HG03159 (cell line): Measurements from ENCODE around the gene LRRC56.
A peak's percentile ranks its signal among the peaks of the same experiment; 100 is the strongest.

Experiments used
- ATAC-seq: cut with Tn5 transposase; IDR thresholded peaks from one replicate; pipeline ENCODE4 v1.9.1; 2021; ENCODE audit warnings: mild to moderate bottlenecking, moderate library complexity; ENCODE audit not compliant: unreplicated experiment

LRRC56 gene

DNA sequence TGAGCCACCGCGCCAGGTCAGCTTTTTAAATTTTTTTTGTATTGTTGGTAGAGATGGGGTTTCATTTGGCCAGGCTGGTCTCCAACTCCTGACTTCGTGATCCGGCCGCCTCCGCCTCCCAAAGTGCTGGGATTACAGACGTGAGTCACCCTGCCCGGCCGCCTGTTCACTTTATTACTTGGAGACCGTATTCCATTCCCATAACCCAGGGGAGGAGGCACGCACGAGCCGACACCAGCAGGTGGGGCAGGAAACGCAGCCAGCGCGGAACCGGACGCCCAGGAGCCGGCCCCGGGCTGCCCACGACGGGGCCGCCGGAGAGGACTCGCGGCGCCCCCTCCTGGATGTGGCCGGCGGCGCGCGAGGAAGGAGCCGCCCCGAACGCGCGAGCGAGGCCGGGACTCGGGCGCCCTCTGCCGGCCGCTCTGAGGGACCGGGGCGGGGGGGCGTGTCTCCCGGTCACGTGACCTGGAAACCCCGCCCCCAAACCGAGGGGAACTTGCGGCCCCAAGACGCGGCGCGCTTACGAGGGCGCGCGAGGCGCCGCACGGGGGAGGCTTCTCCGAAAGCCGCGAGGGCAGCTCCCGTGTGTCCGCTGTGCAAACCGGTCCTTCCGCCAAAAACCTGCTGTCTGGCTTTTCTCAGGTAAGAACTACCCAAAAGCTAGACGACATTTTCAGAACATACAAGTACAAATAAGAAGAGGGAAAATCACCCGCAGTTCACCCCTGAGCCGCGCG lies 18.7 kb upstream of the LRRC56 start:
- no peak for ATAC-seq

DNA sequence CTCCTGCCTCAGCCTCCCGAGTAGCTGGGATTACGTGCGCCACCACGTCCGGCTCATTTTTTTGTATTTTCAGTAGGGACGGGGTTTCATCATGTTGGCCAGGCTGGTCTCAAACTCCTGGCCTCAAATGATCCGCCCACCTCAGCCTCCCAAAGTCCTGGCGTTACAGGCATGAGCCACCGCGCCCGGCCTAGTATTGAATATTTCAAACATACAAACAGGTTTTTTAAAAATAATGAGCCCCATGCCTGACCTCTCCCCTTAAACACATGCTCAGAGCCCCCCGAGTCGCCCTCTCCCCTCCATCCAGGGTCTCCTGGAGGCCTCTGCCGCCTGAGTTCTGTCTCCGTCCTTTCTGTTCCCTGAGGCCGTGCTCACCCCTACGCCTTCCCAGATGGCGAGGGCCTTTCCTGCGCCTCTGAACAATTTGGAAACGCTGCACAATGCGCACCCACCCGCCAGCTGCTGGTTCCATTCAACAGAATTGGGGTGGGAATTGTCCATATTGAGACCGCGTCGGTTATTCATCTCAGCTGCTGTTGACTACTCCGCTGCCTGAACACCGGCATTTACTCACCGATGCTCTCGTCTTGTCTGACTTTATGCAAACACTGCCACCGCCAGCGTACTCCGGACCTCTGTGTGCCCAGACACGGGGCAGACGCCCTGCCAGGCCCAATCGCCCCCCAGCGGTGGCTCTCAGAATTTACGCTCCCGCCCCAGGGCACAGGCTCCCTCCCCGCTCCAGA lies 16.7 kb upstream of the LRRC56 start:
- no peak for ATAC-seq

DNA sequence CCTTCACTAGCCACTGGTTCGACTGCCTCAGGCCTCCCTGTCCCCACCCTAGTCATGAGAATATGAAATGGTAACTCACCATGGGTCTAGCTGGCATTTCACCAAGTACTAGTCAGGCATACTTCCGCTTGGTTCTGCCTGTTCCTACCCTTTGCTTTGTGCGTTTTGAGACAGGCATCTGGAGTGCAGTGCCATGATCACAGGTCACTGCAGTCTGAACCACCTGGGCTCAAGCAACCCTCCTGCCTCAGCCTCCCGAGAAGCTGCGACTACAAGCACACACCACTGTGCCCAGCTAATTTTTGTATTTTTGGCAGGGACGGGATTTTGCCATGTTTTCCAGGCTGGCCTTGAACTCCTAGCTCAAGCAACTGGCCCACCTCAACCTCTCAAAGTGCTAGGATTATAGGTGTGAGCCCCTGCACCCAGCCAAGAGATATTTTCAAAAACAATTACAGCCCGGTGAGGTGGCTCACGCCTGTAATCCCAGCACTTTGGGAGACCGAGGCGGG lies 16.1 kb upstream of the LRRC56 start:
- no peak for ATAC-seq

DNA sequence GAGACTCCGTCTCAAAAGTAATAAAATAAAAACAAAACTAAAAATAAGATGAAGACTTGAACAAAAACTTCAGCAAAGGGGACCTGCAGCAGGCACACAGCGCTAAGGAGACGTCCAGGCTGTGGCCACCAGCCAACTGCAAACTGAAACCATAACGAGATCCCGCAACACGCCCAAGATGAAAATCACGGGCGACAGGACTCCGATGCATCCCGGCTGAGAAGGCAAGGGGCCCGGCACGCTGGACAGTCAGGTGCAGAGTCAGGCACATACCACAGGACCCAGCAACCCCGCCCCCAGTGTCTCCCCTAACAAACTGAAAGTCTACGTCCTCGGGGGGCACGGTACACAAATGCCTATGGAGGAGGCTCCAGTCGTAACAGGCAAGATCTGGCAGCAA lies 11.1 kb upstream of the LRRC56 start:
- no peak for ATAC-seq

DNA sequence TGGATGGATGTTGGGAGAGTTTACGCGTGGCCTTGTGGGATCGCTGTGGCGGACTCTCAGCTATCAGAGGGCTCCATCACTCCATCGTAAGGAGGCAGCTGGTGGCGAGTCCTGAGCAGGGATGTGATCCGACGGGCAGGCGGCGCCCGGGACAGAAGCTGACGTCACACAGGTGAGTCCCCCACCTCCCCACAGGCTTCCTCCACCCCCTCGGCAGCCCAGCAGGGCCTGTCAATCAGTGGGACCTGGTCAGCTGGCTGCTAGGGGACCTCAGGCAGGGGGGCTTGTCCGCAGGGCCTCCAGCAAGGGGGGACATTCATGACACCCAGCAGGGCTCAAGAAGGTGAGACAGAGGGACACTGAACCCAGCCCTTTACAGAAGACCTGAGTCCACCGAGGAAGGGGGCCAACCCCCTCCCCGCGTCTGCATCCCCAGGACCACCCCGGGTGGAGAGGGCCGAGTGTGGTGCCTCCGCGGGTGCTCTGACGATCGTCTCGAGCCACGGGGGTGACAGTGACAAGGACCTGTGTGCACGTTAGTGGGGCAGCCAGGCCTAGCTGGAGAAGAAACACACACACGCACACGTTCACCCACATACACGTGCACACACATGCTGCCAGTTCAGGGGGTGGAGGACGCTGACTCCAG lies 9.0 kb upstream of the LRRC56 start:
- no peak for ATAC-seq

DNA sequence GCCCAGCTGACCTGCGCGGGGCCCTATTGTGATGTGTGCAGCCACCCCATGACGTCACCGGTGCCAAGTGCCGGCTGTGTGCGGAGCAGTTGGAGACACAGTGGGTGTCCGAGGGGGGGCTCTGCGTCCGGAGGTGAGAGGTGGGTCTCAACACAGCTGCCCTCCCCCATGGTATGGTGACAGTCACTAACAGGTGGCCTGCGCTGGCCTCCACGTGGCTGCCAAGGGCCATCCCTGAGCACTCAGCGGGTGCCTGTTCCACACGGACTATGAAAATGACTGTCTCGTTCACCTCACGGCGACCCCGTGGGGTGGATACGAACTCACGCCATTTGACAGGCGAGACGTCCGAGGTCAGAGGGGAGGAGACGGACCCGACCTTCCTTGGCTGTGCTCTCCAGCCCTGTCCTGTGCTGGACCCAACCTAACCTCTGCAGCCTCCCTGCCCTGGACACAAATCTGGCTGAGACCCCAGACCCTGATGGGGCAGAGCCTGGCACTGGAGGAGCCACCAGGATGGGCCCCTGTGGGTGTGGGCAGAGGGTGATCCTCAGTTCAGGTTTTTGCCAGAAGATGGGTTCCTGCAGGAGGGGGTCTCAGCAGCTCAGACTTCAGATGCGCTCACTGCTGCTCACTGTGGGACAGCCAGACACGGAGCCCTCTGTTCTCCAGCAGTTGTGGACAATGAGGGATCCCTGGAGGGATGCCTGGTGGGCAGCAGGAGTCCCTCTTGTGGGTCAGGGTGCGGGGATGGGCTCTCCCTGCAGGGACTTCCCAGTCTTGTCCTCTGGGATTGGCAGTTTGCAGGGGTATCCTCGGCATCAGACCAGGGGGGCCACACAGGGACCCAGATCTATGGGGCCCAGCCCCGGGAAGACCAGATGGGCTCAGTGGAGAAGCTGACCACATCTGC lies 8.3 kb upstream of the LRRC56 start:
- ATAC-seq, result no peak

DNA sequence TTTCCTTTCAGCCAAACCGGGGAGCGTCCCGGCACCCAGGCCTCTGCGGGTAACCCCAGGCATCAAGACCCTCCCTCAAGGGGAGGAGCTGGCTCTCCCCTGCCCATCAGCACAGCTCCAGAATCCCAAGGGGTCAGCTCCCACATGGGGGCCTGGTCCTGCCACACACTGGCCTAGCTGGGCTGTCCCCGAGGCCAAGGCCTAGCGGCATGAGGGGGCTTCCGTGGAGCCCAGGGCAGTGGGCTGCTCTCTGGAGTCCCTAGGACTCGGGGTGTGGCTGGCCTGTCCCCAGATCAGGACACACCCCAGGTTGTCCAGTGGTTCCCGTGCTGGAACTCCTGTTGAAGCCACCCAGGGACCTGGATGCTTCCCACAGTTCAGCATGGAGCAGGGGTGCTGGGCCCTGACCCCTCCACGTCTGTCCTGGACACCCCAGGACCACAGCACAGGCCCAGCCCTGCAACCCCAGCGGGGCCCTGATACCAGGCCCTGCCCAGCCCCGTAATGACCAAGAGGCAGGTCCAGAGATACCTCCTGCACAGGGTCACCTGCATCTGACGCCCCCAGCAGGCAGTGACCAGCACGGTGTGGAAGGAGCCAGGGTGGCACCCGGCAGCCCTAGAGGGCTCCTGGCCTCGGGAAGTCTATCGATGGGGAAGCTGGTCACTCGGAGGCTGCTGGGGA lies 7.5 kb upstream of the LRRC56 start:
- no peak for ATAC-seq

DNA sequence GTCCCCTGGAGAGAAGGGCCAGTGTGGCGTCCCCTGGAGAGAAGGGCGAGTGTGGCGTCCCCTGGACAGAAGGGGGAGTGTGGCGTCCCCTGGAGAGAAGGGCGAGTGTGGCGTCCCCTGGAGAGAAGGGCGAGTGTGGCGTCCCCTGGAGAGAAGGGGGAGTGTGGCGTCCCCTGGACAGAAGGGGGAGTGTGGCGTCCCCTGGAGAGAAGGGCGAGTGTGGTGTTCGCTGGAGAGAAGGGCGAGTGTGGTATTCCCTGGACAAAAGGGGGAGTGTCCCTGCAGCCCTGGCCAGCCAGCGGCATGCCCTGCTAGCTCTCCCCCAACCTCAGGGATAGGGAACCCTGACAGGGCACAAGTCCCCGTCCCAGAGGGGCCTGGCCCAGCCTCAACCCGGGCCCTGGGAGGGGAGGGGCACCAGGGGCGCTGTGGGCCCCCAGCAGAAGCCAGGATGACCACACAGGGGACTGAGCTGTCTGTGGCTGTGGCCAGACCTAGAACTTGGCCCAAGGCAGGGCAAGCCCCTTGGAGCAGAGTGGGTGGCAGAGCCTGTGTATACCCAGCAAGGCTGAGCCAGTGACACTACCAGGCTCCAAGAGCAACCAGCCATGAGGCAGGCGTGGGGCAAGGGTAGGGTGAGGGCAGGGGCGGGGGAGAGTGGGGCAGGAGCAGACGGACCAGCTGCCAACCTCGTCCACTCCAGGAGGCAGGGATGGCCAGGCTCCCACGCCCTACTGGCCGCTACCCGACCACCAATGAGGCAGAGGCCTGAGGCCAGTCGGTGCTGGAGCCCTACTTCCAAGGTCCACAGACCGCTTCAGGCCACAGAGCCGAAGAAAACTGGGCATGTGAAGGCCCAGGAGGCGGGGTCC lies 6.1 kb upstream of the LRRC56 start:
- no peak for ATAC-seq

DNA sequence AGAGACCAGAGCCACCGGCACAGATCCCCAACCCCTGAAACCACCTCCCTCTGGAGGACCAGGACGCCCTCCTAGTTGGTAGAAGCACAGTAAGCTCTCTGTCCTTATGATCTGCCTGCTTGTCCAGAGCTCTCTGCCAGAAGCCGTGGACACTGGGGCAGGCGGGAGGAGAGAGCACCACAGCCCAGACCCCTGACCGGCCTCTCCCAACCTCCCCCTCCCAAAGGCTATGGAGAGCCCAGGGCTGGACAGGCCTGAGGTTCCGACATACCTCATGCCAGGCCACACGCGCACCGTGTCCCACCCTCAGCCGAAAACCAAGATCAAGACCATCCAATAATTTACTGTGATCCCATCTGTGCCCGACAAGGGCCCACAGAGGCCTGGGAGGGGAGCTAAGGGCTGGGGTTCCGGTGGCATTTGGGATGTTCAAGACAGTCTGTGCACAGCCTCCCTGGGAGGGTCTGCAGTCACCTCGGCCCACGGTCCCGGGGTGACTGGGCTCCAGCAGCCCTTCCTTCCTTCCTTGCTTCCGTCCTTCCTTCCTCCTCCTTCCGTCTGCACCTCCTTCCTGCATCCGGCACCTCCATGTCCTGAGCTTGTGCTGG lies 5.3 kb upstream of the LRRC56 start:
- no peak for ATAC-seq

DNA sequence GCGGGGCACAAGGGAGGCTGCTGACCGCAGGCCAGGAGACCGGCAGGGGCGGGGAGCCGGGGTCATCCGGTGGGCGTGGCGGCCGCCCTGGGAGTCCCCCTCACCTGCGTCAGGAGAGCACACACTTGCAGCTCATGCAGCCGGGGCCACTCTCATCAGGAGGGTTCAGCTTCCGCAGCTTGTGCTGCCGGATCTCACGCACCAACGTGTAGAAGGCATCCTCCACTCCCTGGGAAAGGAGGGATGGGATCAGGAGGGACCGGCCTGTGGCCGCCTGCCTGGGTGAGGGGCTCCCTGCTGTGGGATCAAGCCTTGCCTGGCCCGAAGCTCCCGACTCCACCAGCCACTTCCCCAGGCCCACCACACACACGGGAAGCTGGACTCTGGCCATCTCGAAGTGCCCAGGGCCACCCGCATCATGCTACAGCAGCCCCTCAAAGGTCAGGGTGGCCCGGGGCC lies 4.8 kb upstream of the LRRC56 start:
- ATAC-seq, result no peak

DNA sequence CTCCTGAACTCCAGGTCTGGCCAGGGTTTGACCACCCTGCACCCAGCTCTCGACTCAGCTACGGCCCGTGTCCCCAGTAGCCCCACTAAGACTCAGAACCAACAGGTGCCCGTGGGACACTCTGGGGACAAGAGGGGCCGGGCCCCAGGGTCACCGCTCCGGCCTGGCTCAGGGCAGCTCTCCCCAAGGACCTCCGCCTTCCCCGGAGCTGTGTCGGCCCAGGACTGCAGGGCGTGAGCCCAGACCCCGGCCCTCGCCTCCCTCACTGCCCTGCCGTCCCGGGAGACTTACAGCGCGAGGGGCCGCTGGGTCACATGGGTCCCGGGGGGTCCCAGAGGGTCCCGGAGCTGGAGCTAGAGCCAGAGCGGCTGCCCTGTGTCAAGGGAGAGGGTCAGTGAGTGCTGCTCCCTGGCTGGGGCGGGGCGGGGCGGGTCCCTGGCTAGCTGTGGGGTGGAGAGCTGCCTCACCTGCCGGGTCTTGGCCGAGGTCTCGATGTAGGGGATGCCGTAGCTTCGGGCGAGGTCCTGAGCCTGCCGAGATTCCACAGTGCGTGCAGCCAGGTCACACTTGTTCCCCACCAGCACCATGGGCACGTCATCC lies 4.2 kb upstream of the LRRC56 start:
- ATAC-seq, result no peak

DNA sequence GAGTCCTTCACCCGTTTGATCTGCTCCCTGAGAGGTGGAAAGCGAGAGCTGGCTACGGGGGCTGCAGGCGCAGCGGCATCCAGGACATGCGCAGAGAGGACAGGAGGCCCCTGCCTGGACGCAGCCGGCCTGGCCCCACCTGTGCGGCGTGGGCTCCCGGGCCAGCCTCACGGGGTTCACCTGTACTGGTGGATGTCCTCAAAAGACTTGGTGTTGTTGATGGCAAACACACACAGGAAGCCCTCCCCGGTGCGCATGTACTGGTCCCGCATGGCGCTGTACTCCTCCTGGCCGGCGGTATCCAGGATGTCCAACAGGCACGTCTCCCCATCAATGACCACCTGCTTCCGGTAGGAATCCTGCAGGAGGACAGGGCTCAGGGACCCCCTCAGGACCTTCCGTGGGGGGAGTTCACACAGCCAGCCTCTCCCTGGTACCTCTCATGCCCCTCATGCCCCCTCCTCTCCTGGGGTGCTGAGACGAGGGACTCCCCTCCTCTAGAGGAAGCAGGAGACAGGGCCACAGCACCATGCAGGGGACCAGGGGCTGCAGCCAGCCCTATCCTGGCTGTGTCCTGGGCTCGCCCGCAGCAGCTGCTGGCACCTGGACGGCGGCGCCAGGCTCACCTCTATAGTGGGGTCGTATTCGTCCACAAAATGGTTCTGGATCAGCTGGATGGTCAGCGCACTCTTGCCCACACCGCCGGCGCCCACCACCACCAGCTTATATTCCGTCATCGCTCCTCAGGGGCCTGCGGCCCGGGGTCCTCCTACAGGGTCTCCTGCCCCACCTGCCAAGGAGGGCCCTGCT lies 3.5 kb upstream of the LRRC56 start:
- no peak for ATAC-seq

DNA sequence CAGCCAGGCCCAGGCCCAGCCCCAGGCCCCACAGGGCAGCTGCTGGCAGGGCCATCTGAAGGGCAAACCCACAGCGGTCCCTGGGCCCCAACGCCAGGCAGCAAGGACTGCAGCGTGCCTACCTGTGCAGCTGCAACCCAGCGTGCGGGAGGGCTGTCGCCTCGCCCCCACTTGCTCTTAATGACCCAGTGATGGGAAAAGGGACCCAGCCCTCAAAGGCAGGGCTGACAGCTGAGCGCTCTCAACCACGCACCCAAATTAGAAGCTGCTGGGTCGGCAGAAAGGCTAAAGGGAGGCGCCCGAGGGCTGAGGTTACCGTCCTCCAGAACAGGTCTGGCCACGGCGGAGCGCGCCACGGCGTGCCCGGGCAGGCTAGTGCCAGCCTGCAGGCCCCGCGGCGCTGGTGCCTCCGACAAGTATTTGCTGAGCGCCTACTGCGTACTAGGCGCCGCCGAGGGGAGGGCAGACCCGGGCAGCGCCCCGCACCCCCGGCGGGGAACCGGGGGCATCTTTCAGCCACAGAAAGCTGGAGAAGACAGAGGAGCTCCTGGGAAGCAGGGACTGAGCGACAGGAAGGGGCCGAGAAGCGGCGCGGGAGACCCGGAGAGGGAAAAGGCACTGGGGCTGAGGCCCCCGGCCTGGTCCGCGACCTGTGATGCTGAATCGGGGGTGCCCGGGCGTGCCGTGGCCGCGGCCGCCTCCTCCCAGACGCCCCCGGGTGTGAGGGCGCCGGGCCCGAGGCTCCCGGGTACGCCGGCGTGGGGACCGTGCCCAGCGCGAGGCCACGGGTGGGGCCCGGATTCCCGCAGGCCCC lies 2.7 kb upstream of the LRRC56 start:
- no peak for ATAC-seq

DNA sequence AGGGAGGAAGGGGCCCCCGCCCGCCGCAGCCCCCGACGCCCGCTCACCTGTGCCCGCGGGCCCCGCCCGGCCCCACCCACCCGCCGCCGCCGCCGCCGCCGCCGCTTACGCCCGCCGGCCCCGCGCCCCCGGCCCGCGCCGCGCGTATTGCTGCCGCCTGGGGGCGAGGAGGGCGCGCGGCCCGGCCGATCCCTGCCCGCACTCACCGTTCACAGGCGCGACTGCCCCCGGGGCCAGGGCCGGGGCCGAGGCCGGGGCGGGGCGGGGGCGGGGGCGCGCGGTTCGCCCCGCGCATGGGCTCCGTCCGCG lies 2.2 kb upstream of the LRRC56 start:
- peak; percentile 8 for ATAC-seq

DNA sequence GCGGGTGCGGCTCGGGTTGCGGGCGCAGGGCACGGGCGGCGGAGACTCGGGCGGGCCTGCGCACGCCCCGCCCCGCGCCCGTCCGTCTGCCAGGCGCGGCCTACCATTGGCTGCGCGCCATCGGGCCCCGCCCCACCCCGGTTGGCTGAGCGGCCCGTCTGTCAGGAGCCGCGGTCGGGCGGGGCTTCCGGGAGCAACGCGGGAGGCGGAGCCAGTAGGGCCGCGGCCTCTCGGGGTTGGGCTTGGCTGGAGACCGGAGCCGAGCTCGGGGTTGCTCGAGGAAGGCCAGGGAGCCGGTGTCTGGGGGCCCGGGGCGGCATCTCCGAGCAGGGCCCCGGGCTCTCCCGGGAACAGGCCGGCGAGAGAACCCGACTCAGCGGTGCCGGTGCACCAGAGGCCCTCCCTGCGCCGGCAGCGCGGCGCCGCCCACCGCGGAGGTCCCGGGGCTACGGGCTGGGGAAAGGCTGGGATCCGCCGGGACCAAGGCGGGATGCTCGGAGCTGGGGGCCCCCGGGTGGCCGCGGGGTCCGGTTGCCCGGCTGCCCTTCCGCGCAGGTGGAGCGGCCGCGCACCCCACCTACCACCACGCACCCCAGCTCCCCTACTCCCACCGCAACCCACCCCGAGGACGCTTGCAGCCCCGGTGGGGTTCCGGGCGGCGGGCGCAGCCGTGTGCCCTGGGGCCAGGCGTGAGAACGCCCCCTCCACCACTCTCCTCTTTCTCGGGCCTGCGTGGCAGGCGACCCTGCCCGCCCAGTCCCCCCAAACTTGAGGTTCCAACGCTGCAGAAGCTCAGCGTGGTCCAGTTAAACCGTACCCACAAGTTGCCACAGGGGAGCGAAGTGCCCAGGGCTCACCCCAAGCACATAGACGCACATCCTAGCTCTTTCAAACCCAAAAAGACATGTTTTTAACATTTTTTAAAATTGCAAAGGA lies 1.5 kb upstream of the LRRC56 start, which contains the start of gene HRAS:
HRAS (minus strand) TSS at position 58 of the 936 bp plus-strand sequence.
- peak; percentile 61 for ATAC-seq
